B cell (primary cell): ENCODE results near the gene PADI3.

ENCODE experiments used
- CTCF ChIP-seq: fragments of 200-600 bp; IDR thresholded peaks from one replicate; pipeline ENCODE4 v1.8.0; 2022; ENCODE audit warnings: antibody characterized with exemption, mild to moderate bottlenecking
- EZH2 ChIP-seq: IDR thresholded peaks from 2 replicates; pipeline ENCODE4 v1.6.1; 2012; ENCODE audit warnings: borderline replicate concordance, low read depth, mild to moderate bottlenecking, moderate library complexity, low read length; ENCODE audit not compliant: insufficient read depth, poor library complexity, severe bottlenecking

DNA sequence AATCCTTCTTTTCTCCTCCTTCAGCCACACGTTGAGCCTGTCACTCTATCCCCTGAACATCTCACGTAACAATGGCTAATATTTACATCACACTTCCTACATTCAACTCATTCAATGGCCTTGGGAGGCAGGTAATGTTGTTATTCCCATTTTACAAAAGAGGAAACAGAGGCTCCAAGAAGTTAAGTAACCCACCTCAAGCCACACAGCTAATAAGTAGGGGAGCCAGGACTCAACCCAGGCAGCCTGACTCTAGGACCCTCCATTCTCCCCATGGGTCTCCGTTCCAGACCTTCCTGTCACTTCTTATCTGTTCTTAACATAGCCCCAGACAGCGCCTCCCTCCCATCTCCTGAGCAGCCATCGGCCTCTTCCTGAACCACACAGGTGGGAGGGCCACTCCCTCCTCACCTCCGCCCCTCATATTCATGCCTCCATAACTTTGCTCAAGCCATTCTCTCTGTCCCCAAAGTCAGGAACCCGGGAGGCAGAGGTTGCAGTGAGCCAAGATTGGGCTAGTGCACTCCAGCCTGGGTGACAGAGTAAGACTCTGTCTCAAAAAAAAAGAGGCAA lies 61.3 kb downstream of the PADI3 start:
- TF ChIP-seq CTCF = no peak
- TF ChIP-seq EZH2 = no peak
